ENCODE measurements around the gene ZRANB3. TPM values are rescaled to one million over a fixed set of nuclear protein-coding genes. Genes with fewer than 3 reads are reported as not detected.

The ZRANB3 gene
- total and polyA plus RNA-seq, 2 of the 13 experiments (the other 11 are each of a cell fraction or from before 2014, with no cell fraction given), result 5.8 to 25.2 TPM

GRCh38 chr2:135454608-135455007, 76.4 kb downstream of the ZRANB3 start:
- in situ Hi-C loops (cut with HindIII; ENCODE audit: extremely low pct_ligation_motif_present, low pct_unique_long_range_greater_than_20kb) (no loop called here), intact Hi-C loops (cut with micrococcal nuclease; ENCODE audit: unreplicated experiment) (no loop called here)
- H3K4me2 ChIP-seq (ENCODE audit: low read depth, low read length), result no peak overlapping the region
- H3K9ac ChIP-seq (ENCODE audit: insufficient read depth, low read depth, low read length), result no peak overlapping the region
- H3K27ac ChIP-seq (ENCODE audit: extremely low read length, insufficient read depth, low read length), result no peak overlapping the region
- BruUV-seq (replicated peaks), result no TSS peak
- FAIRE-seq (no peak), DNase-seq (ENCODE audit: low spot score) (no peak), ATAC-seq (no peak)
- no peak overlapping the region for H2AFZ ChIP-seq (ENCODE audit: low read length)
- H4K20me1 ChIP-seq (ENCODE audit: insufficient read depth, low read length), result no peaks in the 10 kb centered on the region
- H3K27me3 ChIP-seq (ENCODE audit: control insufficient read depth in 1 of 2, insufficient read depth in 2 of 2, low read length in 2 of 2), result no peaks in the 10 kb centered on the region
- H3K79me2 ChIP-seq (ENCODE audit: insufficient read depth, low read length), result no peaks in the 10 kb centered on the region
- ChIA-PET POLR2A (no interaction called here), CTCF (ENCODE audit: low intra/inter-chr PET ratio, low total read pairs) (no interaction called here)
- 98% methylated on average over 1 of the region's 1 CpG for WGBS (ENCODE audit: low lambda C conversion rate)
- H3K4me1 ChIP-seq (ENCODE audit: insufficient read depth, low read length), result no peaks in the 10 kb centered on the region
- no peak overlapping the region for H3K4me3 ChIP-seq (replicated peaks in 1 of 3; ENCODE audit: insufficient read depth in 1 of 3, low read depth in 2 of 3, low read length in 3 of 3)
- peaks cover 25% of the 10 kb centered on the region for H3K9me3 ChIP-seq (ENCODE audit: low read length)
- H3K36me3 ChIP-seq (replicated peaks in 1 of 2; ENCODE audit: control insufficient read depth in 1 of 2, insufficient read depth in 2 of 2, low read length in 2 of 2), result no peaks in the 10 kb centered on the region; a peak in 1 of 5 replicates
- TF ChIP-seq AKAP8 (CRISPR knock-in tag; IDR thresholded peaks at IDR 0.05) (no peak), POLR2G (IDR thresholded peaks at IDR 0.05; ENCODE audit: low read depth, low read length) (no peak), ZNF709 (CRISPR knock-in tag; IDR thresholded peaks at IDR 0.05) (no peak), JARID2 (CRISPR knock-in tag; IDR thresholded peaks at IDR 0.05; ENCODE audit: insufficient replicate concordance) (no peak), AGO1 (IDR thresholded peaks at IDR 0.05; ENCODE audit: low read depth, low read length, poor library complexity, severe bottlenecking) (no peak), ELF4 (CRISPR knock-in tag; IDR thresholded peaks at IDR 0.05; ENCODE audit: borderline replicate concordance) (no peak), ZBTB49 (CRISPR knock-in tag; IDR thresholded peaks at IDR 0.05; ENCODE audit: borderline replicate concordance) (no peak), ZNF382 (CRISPR knock-in tag; IDR thresholded peaks at IDR 0.05; ENCODE audit: borderline replicate concordance) (no peak), ZNF878 (CRISPR knock-in tag; IDR thresholded peaks at IDR 0.05) (no peak), ZNF674 (CRISPR knock-in tag; IDR thresholded peaks at IDR 0.05; ENCODE audit: low read depth) (no peak), NFE2 (CRISPR knock-in tag; IDR thresholded peaks at IDR 0.05) (no peak)
- TF ChIP-seq, protein P1, sequence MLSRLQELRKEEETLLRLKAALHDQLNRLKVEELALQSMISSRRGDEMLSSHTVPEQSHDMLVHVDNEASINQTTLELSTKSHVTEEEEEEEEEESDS (CRISPR knock-in tag; IDR thresholded peaks at IDR 0.05; ENCODE audit: borderline replicate concordance), result no peak
- TF ChIP-seq, protein P2, sequence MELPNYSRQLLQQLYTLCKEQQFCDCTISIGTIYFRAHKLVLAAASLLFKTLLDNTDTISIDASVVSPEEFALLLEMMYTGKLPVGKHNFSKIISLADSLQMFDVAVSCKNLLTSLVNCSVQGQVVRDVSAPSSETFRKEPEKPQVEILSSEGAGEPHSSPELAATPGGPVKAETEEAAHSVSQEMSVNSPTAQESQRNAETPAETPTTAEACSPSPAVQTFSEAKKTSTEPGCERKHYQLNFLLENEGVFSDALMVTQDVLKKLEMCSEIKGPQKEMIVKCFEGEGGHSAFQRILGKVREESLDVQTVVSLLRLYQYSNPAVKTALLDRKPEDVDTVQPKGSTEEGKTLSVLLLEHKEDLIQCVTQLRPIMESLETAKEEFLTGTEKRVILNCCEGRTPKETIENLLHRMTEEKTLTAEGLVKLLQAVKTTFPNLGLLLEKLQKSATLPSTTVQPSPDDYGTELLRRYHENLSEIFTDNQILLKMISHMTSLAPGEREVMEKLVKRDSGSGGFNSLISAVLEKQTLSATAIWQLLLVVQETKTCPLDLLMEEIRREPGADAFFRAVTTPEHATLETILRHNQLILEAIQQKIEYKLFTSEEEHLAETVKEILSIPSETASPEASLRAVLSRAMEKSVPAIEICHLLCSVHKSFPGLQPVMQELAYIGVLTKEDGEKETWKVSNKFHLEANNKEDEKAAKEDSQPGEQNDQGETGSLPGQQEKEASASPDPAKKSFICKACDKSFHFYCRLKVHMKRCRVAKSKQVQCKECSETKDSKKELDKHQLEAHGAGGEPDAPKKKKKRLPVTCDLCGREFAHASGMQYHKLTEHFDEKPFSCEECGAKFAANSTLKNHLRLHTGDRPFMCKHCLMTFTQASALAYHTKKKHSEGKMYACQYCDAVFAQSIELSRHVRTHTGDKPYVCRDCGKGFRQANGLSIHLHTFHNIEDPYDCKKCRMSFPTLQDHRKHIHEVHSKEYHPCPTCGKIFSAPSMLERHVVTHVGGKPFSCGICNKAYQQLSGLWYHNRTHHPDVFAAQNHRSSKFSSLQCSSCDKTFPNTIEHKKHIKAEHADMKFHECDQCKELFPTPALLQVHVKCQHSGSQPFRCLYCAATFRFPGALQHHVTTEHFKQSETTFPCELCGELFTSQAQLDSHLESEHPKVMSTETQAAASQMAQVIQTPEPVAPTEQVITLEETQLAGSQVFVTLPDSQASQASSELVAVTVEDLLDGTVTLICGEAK (IDR thresholded peaks at IDR 0.05), result no peak
- TF ChIP-seq, protein P2 (CRISPR knock-in tag; IDR thresholded peaks at IDR 0.05), result no peak

Data from HepG2 (cell line).